ENCODE data around the gene MUC13. TPM values are rescaled to one million over a fixed set of nuclear protein-coding genes. Genes with fewer than 3 reads are reported as not detected.

Gene MUC13
- total RNA-seq, 1 experiment from 2014 or later, result not detected

GRCh38 chr3:124972457-124972856 lies 37.9 kb upstream of the MUC13 start:
- peaks cover 0 to 3% of the 10 kb centered on the region in 2 experiments; a peak in 1 of 5 replicates for H3K9me3 Mint-ChIP-seq
- DNase-seq, result no peak
- Histone ChIP-seq H3K9ac (ENCODE audit: extremely low read depth, insufficient read length, low read length) (no peak overlapping the region), H4K91ac (ENCODE audit: insufficient read length, low read depth, low read length) (no peak overlapping the region), H2BK15ac (ENCODE audit: low read depth, low read length) (no peak overlapping the region), H2BK12ac (ENCODE audit: insufficient read length, low read depth, low read length) (no peak overlapping the region), H2BK120ac (ENCODE audit: low read depth, low read length, poor library complexity, severe bottlenecking) (no peak overlapping the region), H3T11ph (ENCODE audit: low read length) (no peak overlapping the region), H2BK20ac (ENCODE audit: low read depth, low read length, poor library complexity, severe bottlenecking) (no peak overlapping the region), H3K4ac (ENCODE audit: low read depth, low read length) (no peak overlapping the region), H3K79me2 (ENCODE audit: insufficient read depth, low read length) (no peaks in the 10 kb centered on the region), H4K5ac (ENCODE audit: insufficient read length, low read depth, low read length) (no peak overlapping the region), H4K20me1 (ENCODE audit: control insufficient read depth, insufficient read depth, insufficient read length) (no peaks in the 10 kb centered on the region), H3K14ac (ENCODE audit: insufficient read depth, low read length) (no peak overlapping the region), H2AK5ac (ENCODE audit: insufficient read length, low read length) (no peak overlapping the region), H2BK5ac (ENCODE audit: insufficient read length, low read length) (no peak overlapping the region), H3K9me3 (ENCODE audit: control insufficient read depth, low read depth, low read length) (no peaks in the 10 kb centered on the region), H3K27ac (ENCODE audit: insufficient read length, low read depth, low read length) (no peak overlapping the region), H3K23ac (ENCODE audit: insufficient read length, low read depth, low read length) (no peak overlapping the region), H3K23me2 (ENCODE audit: insufficient read length, low read depth, low read length, poor library complexity, severe bottlenecking) (no peaks in the 10 kb centered on the region), H3K4me1 (ENCODE audit: insufficient read depth, low read length) (no peaks in the 10 kb centered on the region), H4K8ac (replicated peaks; ENCODE audit: insufficient read length, low read depth, low read length) (no peak overlapping the region), H3K56ac (ENCODE audit: insufficient read length, low read depth, low read length) (no peak overlapping the region), H2AFZ (ENCODE audit: low read length) (no peak overlapping the region), H3K79me1 (ENCODE audit: insufficient read depth, low read depth, low read length, poor library complexity, severe bottlenecking) (no peaks in the 10 kb centered on the region), H3K4me2 (ENCODE audit: insufficient read depth, insufficient read length, low read length) (no peak overlapping the region), H3K18ac (ENCODE audit: insufficient read length, low read depth, low read length) (no peak overlapping the region), H3K27me3 (ENCODE audit: insufficient read depth, low read length) (no peaks in the 10 kb centered on the region)
- H3K36me3 Mint-ChIP-seq (ENCODE audit: insufficient read depth in 1 of 3, low read depth in 3 of 3), result peaks cover 9 to 18% (median 11%) of the 10 kb centered on the region in 3 experiments; a peak in 6 of 7 replicates
- no peak overlapping the region for H3K4me3 Mint-ChIP-seq
- H3K4me1 Mint-ChIP-seq, result no peaks in the 10 kb centered on the region
- no peak overlapping the region for H3K27ac Mint-ChIP-seq
- H3K27me3 Mint-ChIP-seq (ENCODE audit: low read depth), result no peaks in the 10 kb centered on the region
- TF ChIP-seq, protein P1, sequence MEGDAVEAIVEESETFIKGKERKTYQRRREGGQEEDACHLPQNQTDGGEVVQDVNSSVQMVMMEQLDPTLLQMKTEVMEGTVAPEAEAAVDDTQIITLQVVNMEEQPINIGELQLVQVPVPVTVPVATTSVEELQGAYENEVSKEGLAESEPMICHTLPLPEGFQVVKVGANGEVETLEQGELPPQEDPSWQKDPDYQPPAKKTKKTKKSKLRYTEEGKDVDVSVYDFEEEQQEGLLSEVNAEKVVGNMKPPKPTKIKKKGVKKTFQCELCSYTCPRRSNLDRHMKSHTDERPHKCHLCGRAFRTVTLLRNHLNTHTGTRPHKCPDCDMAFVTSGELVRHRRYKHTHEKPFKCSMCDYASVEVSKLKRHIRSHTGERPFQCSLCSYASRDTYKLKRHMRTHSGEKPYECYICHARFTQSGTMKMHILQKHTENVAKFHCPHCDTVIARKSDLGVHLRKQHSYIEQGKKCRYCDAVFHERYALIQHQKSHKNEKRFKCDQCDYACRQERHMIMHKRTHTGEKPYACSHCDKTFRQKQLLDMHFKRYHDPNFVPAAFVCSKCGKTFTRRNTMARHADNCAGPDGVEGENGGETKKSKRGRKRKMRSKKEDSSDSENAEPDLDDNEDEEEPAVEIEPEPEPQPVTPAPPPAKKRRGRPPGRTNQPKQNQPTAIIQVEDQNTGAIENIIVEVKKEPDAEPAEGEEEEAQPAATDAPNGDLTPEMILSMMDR (conservative IDR thresholded peaks at IDR 0.05), result no peak
- no CpG with 5 or more reads among the region's 3 CpGs for WGBS (ENCODE audit: extremely low coverage, insufficient read length, low lambda C conversion rate)
